ENCODE results near the gene PCDHA1. TPM values are rescaled to one million over a fixed set of nuclear protein-coding genes. Genes with fewer than 3 reads are reported as not detected.

Gene PCDHA1
- total RNA-seq, 1 experiment from 2014 or later = not detected

DNA sequence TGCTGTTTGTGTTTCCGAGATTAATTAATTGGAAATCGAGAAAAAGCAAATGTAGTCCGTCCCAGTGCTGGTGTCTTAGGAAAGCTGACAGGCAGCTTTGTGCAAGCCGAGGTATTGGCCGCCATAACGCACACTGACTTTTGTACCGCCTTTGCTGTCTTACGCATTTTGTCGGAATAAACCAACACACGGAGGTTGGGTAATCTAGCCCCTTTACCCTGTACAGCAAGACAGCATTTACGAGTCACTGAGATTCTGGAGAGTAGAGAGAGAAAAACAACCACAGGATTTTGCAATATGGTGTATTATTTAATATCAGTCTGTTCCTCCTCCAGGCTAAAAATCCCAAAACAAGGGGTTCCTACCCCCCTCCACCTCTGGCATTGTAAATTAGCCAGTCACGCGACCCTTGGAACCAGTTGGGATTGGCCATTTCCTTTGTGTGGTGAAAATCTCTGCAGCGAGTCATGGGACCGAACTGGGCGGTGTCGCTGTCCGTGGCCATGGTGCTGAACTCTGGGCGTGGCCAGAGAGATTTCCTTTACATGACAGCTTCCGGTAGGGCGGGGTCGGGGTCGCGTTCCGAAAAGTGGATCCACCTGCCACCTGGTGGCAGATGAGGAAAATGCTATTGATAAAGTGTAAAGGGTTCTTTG, 255.0 kb downstream of the PCDHA1 start (continued):
- TF ChIP-seq, protein P1, sequence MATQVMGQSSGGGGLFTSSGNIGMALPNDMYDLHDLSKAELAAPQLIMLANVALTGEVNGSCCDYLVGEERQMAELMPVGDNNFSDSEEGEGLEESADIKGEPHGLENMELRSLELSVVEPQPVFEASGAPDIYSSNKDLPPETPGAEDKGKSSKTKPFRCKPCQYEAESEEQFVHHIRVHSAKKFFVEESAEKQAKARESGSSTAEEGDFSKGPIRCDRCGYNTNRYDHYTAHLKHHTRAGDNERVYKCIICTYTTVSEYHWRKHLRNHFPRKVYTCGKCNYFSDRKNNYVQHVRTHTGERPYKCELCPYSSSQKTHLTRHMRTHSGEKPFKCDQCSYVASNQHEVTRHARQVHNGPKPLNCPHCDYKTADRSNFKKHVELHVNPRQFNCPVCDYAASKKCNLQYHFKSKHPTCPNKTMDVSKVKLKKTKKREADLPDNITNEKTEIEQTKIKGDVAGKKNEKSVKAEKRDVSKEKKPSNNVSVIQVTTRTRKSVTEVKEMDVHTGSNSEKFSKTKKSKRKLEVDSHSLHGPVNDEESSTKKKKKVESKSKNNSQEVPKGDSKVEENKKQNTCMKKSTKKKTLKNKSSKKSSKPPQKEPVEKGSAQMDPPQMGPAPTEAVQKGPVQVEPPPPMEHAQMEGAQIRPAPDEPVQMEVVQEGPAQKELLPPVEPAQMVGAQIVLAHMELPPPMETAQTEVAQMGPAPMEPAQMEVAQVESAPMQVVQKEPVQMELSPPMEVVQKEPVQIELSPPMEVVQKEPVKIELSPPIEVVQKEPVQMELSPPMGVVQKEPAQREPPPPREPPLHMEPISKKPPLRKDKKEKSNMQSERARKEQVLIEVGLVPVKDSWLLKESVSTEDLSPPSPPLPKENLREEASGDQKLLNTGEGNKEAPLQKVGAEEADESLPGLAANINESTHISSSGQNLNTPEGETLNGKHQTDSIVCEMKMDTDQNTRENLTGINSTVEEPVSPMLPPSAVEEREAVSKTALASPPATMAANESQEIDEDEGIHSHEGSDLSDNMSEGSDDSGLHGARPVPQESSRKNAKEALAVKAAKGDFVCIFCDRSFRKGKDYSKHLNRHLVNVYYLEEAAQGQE (IDR thresholded peaks at IDR 0.05; ENCODE audit: low read depth) = peak; percentile 97
- TF ChIP-seq SP1 (IDR thresholded peaks at IDR 0.05; ENCODE audit: low read depth) = peak; percentile 66; the same call in 1 of the 2 replicates
- TF ChIP-seq RAD21 (IDR thresholded peaks at IDR 0.05; ENCODE audit: low read depth) = peak; percentile 98

GRCh38 chr5:141041427-141041785, 255.5 kb downstream of the PCDHA1 start:
- intact Hi-C loops (cut with micrococcal nuclease) = loop anchor here (1.0 to 2.0 kb wide), 6 partner anchors 37 to 315 kb away; partner anchors contain the start of genes PCDHA10, PCDHA11, PCDHA13 and PCDHA8
- H3K4me3 ChIP-seq (replicated peaks in 1 of 2; ENCODE audit: low read depth in 1 of 2, low read length in 2 of 2) = no peak overlapping the region
- ATAC-seq = no peak

More at GRCh38 chr5:141041427-141041785, 255.5 kb downstream of the PCDHA1 start:
- Histone ChIP-seq H3K4me2 (ENCODE audit: low read length) (no peak overlapping the region), H2AFZ (ENCODE audit: low read depth, low read length, poor library complexity, severe bottlenecking) (no peak overlapping the region), H3K36me3 (ENCODE audit: control insufficient read depth in 1 of 2, insufficient read depth in 2 of 2, low read length in 2 of 2) (no peaks in the 10 kb centered on the region), H3K27me3 (ENCODE audit: insufficient read depth, low read length) (no peaks in the 10 kb centered on the region), H3K79me2 (ENCODE audit: insufficient read depth, low read length) (no peaks in the 10 kb centered on the region), H3K9me3 (ENCODE audit: control insufficient read depth in 1 of 2, insufficient read depth in 1 of 2, low read depth in 1 of 2, low read length in 2 of 2) (no peaks in the 10 kb centered on the region), H3K27ac (ENCODE audit: low read depth, low read length) (no peak overlapping the region), H3K9ac (ENCODE audit: low read length) (no peak overlapping the region), H4K20me1 (ENCODE audit: insufficient read depth) (no peaks in the 10 kb centered on the region), H3K4me1 (ENCODE audit: control insufficient read depth in 1 of 2, insufficient read depth in 2 of 2, low read length in 2 of 2) (peaks cover 2 to 10% of the 10 kb centered on the region in 2 experiments; a peak in 2 of 4 replicates), H3K9me2 (ENCODE audit: insufficient read depth) (no peaks in the 10 kb centered on the region)
- ChIA-PET POLR2A (interaction anchor here (1.5 kb wide), 1 partner anchor 172 kb away, joined by 4 read pairs; no protein-coding TSS in a partner anchor), RAD21 (ENCODE audit: low non-redundant PET in 1 of 2, low total read pairs in 2 of 2, uncharacterized antibody in 2 of 2, unreplicated experiment in 2 of 2) (interaction anchor here (1.1 to 2.4 kb wide), 3 partner anchors 115 to 159 kb away, joined by 3 to 24 read pairs (median 14); partner anchors contain the start of genes PCDHAC1 (in 2 of the 2) and PCDHA13 (in 1 of the 2)), CTCF (interaction anchor here (0.8 to 2.3 kb wide), 8 partner anchors 114 to 220 kb away, joined by 3 to 50 read pairs (median 8); partner anchors contain the start of genes PCDHA10, PCDHA11, PCDHA5 and PCDHA8)
- BruUV-seq (replicated peaks) = no TSS peak
- TF ChIP-seq POLR2A (IDR thresholded peaks at IDR 0.05; ENCODE audit: borderline replicate concordance, extremely low read depth, insufficient read depth, insufficient read length) (no peak), SIN3A (IDR thresholded peaks at IDR 0.05; ENCODE audit: low read depth) (no peak), RAD21 (IDR thresholded peaks at IDR 0.05; ENCODE audit: low read depth) (no peak), FOSL1 (IDR thresholded peaks at IDR 0.05; ENCODE audit: low read depth) (no peak), CTCF (IDR thresholded peaks at IDR 0.05 in 2 of 3, conservative IDR thresholded peaks at IDR 0.05 in 1 of 3; ENCODE audit: borderline replicate concordance in 1 of 3, insufficient read depth in 1 of 3, low read depth in 2 of 3, low read length in 2 of 3) (no peak), EZH2phosphoT487 (IDR thresholded peaks at IDR 0.05; ENCODE audit: borderline replicate concordance) (no peak), YY1 (IDR thresholded peaks at IDR 0.05; ENCODE audit: extremely low read depth, insufficient replicate concordance, low read depth, low read length) (no peak), TCF7L2 (IDR thresholded peaks at IDR 0.05; ENCODE audit: borderline replicate concordance, extremely low read depth, insufficient read depth, insufficient read length) (no peak), EGR1 (IDR thresholded peaks at IDR 0.05; ENCODE audit: low read depth) (no peak), CBX3 (IDR thresholded peaks at IDR 0.05; ENCODE audit: low read depth) (no peak), SP1 (IDR thresholded peaks at IDR 0.05; ENCODE audit: low read depth) (no peak), JUND (IDR thresholded peaks at IDR 0.05) (no peak)
- DNase-seq (ENCODE audit: low read depth, low spot score) = no peak

All from HCT116 (cell line).